AG04450 (cell line): Measurements from ENCODE around the gene VWCE. TPM values are rescaled to one million over a fixed set of nuclear protein-coding genes. Genes with fewer than 3 reads are reported as not detected.

Source experiments
- CTCF ChIA-PET: fragments of 300-600, 350-600 bp; formaldehyde crosslinking; extraction: SDS; loops from one replicate; lab custom pipeline; 2022; ENCODE audit warnings: antibody characterized with exemption, inconsistent platforms; lab: Charles Lee
- POLR2A ChIA-PET: fragments of 350-600 bp; formaldehyde crosslinking; extraction: SDS; loops from one replicate; lab custom pipeline; 2021; ENCODE audit warnings: antibody characterized with exemption, inconsistent platforms; lab: Yijun Ruan, JAX
- DNase-seq: peaks from one replicate; pipeline ENCODE4 v3.0.0-alpha.2; 2011; ENCODE audit warnings: low read depth, low spot score
- H3K27ac ChIP-seq: one replicate; pipeline ENCODE4 v1.5.1; 2012; ENCODE audit warnings: low read depth, low read length, control low read depth
- H3K27me3 ChIP-seq: one replicate; pipeline ENCODE4 v1.6.0; 2012; ENCODE audit warnings: low read length; ENCODE audit not compliant: control insufficient read depth, insufficient read depth
- H3K4me3 ChIP-seq: 2 replicates; pipeline ENCODE4 v1.5.1; 2011; ENCODE audit warnings: mild to moderate bottlenecking, low read depth, low read length, control low read depth
- H3K9me3 ChIP-seq: 2 replicates; pipeline ENCODE4 v1.5.1; 2012; ENCODE audit warnings: low read length; ENCODE audit not compliant: control insufficient read depth, insufficient read depth
- polyA plus RNA-seq: library from polyadenylated mRNA; depleted of rRNA; stranded (reverse); fragments of >200 nt; gene quantifications from 2 replicates; pipeline ENCODE4 v1.2.3, GENCODE V29; 2011
- TF ChIP-seq, protein P1 (sequence below): IDR thresholded peaks from 2 replicates; pipeline ENCODE4 v1.5.1; 2011; ENCODE audit warnings: low read depth, low read length, control low read depth, inconsistent platforms

The VWCE gene
- polyA plus RNA-seq, 1 experiment, result 1.4 TPM

DNA sequence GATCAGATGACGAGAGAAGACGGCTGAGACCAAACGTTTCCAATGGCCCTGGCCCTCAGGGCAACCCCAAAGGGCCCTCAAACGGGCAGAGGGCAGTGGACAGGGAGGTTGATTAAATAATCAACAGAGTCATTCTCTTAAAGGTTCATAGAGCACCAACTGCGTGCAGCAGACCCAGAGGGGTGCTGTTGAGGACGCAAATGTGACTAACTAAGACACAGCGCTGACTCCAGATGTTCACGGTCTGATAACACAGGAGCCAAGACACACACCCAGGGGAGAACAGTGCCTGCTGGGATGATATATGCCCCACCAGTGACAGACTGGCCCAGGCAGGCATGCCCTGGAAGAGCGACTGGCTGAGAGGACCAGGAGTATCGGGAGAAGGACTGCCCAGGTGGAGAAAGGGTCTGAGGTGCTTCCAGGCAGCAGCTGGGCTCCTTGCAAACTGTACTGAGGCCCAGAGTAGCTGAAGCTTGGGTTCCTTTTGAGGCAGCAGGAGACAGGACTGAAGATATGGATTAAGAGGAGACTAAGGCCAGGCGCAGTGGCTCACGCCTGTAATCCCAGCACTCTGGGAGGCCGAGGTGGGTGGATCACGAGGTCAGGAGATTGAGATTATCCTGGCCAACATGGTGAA lies 7.7 kb downstream of the VWCE start:
- no peak overlapping the region for H3K27ac ChIP-seq
- CTCF ChIA-PET, result no interaction called here
- TF ChIP-seq, protein P1, sequence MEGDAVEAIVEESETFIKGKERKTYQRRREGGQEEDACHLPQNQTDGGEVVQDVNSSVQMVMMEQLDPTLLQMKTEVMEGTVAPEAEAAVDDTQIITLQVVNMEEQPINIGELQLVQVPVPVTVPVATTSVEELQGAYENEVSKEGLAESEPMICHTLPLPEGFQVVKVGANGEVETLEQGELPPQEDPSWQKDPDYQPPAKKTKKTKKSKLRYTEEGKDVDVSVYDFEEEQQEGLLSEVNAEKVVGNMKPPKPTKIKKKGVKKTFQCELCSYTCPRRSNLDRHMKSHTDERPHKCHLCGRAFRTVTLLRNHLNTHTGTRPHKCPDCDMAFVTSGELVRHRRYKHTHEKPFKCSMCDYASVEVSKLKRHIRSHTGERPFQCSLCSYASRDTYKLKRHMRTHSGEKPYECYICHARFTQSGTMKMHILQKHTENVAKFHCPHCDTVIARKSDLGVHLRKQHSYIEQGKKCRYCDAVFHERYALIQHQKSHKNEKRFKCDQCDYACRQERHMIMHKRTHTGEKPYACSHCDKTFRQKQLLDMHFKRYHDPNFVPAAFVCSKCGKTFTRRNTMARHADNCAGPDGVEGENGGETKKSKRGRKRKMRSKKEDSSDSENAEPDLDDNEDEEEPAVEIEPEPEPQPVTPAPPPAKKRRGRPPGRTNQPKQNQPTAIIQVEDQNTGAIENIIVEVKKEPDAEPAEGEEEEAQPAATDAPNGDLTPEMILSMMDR, result no peak
- DNase-seq, result no peak
- H3K27me3 ChIP-seq, result no peaks in the 10 kb centered on the region
- H3K4me3 ChIP-seq, result no peak overlapping the region
- POLR2A ChIA-PET, result no interaction called here
- H3K9me3 ChIP-seq, result no peaks in the 10 kb centered on the region

DNA sequence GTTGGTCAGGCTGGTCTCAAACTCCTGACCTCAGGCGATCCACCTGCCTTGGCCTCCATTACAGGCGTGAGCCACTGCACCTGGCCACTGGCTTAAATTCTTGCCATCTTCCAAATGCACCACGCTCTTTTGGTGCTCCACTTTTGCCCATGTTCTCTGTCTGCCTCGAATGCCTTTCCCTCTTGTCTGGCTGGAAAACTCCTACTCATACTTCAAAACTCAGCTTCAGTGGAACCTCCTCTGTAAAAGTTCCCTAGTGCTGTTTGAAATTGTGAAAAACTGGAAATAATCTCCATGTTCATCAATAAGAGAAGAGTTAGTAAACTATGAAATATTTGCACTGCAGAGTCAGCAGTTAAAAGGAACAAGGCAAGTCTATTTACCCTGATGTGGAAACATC lies 11.5 kb downstream of the VWCE start:
- no peak for DNase-seq
- no peak overlapping the region for H3K4me3 ChIP-seq
- CTCF ChIA-PET, result no interaction called here
- POLR2A ChIA-PET, result no interaction called here
- H3K9me3 ChIP-seq, result no peaks in the 10 kb centered on the region; the same call in 1 of the 2 replicates
- TF ChIP-seq, protein P1, result no peak
- H3K27me3 ChIP-seq, result peaks cover 3% of the 10 kb centered on the region
- H3K27ac ChIP-seq, result no peak overlapping the region

DNA sequence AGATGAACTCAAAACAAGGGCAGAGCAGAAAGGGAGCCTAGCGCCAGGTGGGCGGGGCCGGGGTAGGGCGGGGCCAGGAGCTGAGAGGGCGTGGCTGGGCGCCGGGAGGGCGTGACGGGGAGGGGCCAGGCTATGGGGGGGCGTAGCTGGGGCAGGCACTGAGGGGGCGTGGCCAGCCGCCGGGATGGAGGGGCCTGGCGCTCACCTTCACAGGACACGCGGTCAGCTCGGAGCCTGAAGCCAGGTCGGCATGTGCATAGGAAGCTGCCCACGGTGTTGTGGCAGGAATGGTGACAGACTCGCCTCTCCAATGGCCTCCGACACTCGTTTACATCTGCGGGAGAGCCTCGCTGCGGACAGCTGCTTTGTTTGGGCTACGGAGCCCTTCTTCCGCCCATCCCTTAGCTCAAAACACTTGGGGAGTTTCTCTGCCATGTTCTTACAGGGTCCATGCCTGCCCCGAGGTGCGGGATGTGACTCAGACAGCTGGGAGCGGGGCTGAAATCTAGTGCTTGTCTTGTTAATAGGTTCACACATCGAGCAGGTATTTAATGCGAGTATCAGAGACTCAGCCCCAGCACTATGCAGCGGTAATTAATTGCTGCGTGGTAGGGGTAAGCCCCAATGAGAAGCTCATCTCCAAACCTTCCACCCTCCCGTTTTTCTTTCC lies 13.4 kb downstream of the VWCE start:
- Histone ChIP-seq H3K27ac (no peak overlapping the region), H3K4me3 (peak overlapping the region; percentile 32), H3K9me3 (no peaks in the 10 kb centered on the region; the same call in 1 of the 2 replicates), H3K27me3 (peaks cover 3% of the 10 kb centered on the region)
- no peak for DNase-seq
- POLR2A ChIA-PET, result interaction anchor here (0.6 kb wide), 1 partner anchor 12 kb away, joined by 4 read pairs; no protein-coding TSS in a partner anchor
- CTCF ChIA-PET, result interaction anchor here (0.6 to 1.0 kb wide), 2 partner anchors 94 to 438 kb away, joined by 3 to 4 read pairs; no protein-coding TSS in a partner anchor
- TF ChIP-seq, protein P1, result no peak

DNA sequence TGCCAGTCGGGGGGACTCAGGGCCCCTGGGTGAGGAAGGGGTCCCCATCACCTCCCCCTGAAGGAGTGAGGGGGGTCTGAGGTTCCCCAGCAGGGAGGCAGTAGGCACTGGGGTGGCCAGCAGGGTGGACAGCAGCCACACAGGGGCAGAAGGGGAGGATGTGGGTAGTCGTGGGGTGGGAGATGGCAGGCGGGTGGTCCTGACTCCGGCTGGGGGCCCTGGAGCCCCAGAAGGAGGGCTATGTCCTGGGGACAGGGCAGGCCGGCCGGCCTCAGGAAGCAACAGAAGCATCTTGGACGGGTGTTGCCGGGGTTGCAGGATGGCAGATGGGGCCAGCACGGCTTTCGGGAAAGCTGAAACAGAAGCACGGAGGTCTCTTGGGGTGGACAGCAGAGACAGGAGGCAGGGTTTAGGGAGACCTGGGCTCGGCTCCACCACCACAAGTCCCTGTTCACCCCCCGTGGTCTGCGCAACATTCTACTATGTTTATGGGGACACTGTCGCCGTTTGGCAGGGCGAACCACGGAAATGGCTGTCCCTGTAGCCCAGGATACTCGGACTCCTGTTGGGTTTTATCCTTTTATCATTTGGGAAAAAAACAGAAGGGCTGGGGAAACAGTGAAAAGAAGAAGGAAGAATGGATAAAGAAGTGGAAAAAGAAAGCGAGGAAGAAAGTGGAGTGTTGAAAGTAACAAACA lies 14.1 kb downstream of the VWCE start:
- Histone ChIP-seq H3K27me3 (peaks cover 3% of the 10 kb centered on the region), H3K4me3 (no peak overlapping the region), H3K27ac (no peak overlapping the region), H3K9me3 (no peaks in the 10 kb centered on the region; the same call in 1 of the 2 replicates)
- ChIA-PET POLR2A (no interaction called here), CTCF (interaction anchor here (0.6 to 1.3 kb wide), 3 partner anchors 26 to 439 kb away, joined by 3 to 5 read pairs (median 4); no protein-coding TSS in a partner anchor)
- DNase-seq, result no peak
- TF ChIP-seq, protein P1, result no peak
